Parathyroid adenoma (tissue), 2 donors: Measurements from ENCODE around the gene SCFD2.

Source experiments
- H2AFZ ChIP-seq: fragments of 300-600 bp; sonication (generic); one replicate; pipeline ENCODE4 v1.7.0; 2017; ENCODE audit warnings: antibody characterized with exemption, mild to moderate bottlenecking
- H3K27ac ChIP-seq: fragments of 300-600 bp; sonication (generic); one replicate; pipeline ENCODE4 v1.7.0; 2017
- H3K27me3 ChIP-seq: fragments of 300-600 bp; sonication (generic); one replicate; pipeline ENCODE4 v1.7.0; 2017; ENCODE audit warnings: low read length; ENCODE audit not compliant: control insufficient read depth, insufficient read depth
- H3K36me3 ChIP-seq: fragments of 300-600 bp; sonication (generic); one replicate; pipeline ENCODE4 v1.7.0; 2017; ENCODE audit warnings: low read length; ENCODE audit not compliant: control insufficient read depth, insufficient read depth
- H3K4me1 ChIP-seq: fragments of 300-600 bp; sonication (generic); one replicate; pipeline ENCODE4 v1.7.0; 2017; ENCODE audit warnings: control low read depth
- H3K4me2 ChIP-seq: fragments of 300-600 bp; sonication (generic); one replicate; pipeline ENCODE4 v1.7.0; 2017; ENCODE audit warnings: low read length
- H3K4me3 ChIP-seq: fragments of 300-600 bp; sonication (generic); one replicate; pipeline ENCODE4 v1.7.0; 2017; ENCODE audit warnings: low read depth, low read length
- H3K79me2 ChIP-seq: fragments of 300-600 bp; sonication (generic); one replicate; pipeline ENCODE4 v1.7.0; 2017; ENCODE audit warnings: control low read depth
- H3K9ac ChIP-seq: fragments of 300-600 bp; sonication (generic); one replicate; pipeline ENCODE4 v1.7.0; 2017; ENCODE audit warnings: mild to moderate bottlenecking
- H3K9me3 ChIP-seq: fragments of 300-600 bp; sonication (generic); one replicate; pipeline ENCODE4 v1.7.0; 2017; ENCODE audit warnings: low read length; ENCODE audit not compliant: control insufficient read depth
- CTCF ChIP-seq: fragments of 300-600 bp; sonication (generic); IDR thresholded peaks from one replicate; pipeline ENCODE4 v1.7.0; 2017; ENCODE audit warnings: antibody characterized with exemption, mild to moderate bottlenecking
- donor health status: primary hyperparathyroidism.

SCFD2 gene

GRCh38 chr4:53016099-53016820 is 349.6 kb downstream of the SCFD2 start:
- no peak for TF ChIP-seq CTCF
- no peak overlapping the region for H3K27ac ChIP-seq
- no peak overlapping the region for H3K4me3 ChIP-seq
- H3K27me3 ChIP-seq, result no peaks in the 10 kb centered on the region
- H3K9ac ChIP-seq, result no peak overlapping the region
- H3K4me2 ChIP-seq, result no peak overlapping the region
- no peaks in the 10 kb centered on the region for H3K36me3 ChIP-seq
- H2AFZ ChIP-seq, result no peak overlapping the region
- no peaks in the 10 kb centered on the region for H3K79me2 ChIP-seq
- H3K9me3 ChIP-seq, result no peaks in the 10 kb centered on the region
- H3K4me1 ChIP-seq, result no peaks in the 10 kb centered on the region

- no peaks in the 10 kb centered on the region for H3K4me1 ChIP-seq
- H3K79me2 ChIP-seq, result no peaks in the 10 kb centered on the region
- no peak overlapping the region for H2AFZ ChIP-seq
- no peaks in the 10 kb centered on the region for H3K36me3 ChIP-seq
- TF ChIP-seq CTCF, result peak; percentile 21
- no peak overlapping the region for H3K4me2 ChIP-seq
- H3K27me3 ChIP-seq, result no peaks in the 10 kb centered on the region
- no peak overlapping the region for H3K27ac ChIP-seq
- H3K9ac ChIP-seq, result no peak overlapping the region
- H3K9me3 ChIP-seq, result no peaks in the 10 kb centered on the region
- H3K4me3 ChIP-seq, result no peak overlapping the region
These were observed 350.2 kb downstream of the SCFD2 start for GRCh38 chr4:53015681-53016080.

- no peaks in the 10 kb centered on the region for H3K36me3 ChIP-seq
- H3K27ac ChIP-seq, result peak overlapping the region; percentile 15
- no peaks in the 10 kb centered on the region for H3K9me3 ChIP-seq
- TF ChIP-seq CTCF, result no peak
- H3K4me1 ChIP-seq, result no peaks in the 10 kb centered on the region
- no peaks in the 10 kb centered on the region for H3K79me2 ChIP-seq
- H2AFZ ChIP-seq, result no peak overlapping the region
- H3K4me2 ChIP-seq, result peak overlapping the region; percentile 3
- H3K9ac ChIP-seq, result no peak overlapping the region
- H3K27me3 ChIP-seq, result no peaks in the 10 kb centered on the region
- H3K4me3 ChIP-seq, result no peak overlapping the region
These were observed 351.0 kb downstream of the SCFD2 start for GRCh38 chr4:53014881-53015280.

GRCh38 chr4:53013873-53014775 is 351.7 kb downstream of the SCFD2 start:
- Histone ChIP-seq H3K36me3 (no peaks in the 10 kb centered on the region), H3K27ac (peak overlapping the region; percentile 39), H3K4me1 (no peaks in the 10 kb centered on the region), H3K9me3 (no peaks in the 10 kb centered on the region), H2AFZ (peak overlapping the region; percentile 38), H3K9ac (no peak overlapping the region), H3K27me3 (no peaks in the 10 kb centered on the region), H3K4me3 (no peak overlapping the region), H3K79me2 (no peaks in the 10 kb centered on the region), H3K4me2 (peak overlapping the region; percentile 2)
- TF ChIP-seq CTCF, result no peak
